Sigmoid colon (tissue), 7 donors: ENCODE results near the gene CHST2. TPM values are rescaled to one million over a fixed set of nuclear protein-coding genes. Genes with fewer than 3 reads are reported as not detected.

Experiments
- DNase-seq: peaks from one replicate; pipeline ENCODE4 v3.0.0-alpha.2; 2019
- H3K27ac ChIP-seq, 4 donors: fragments of 200-600 bp; sonication (generic); one replicate each; pipeline ENCODE4 v1.5.1; 2016 to 2019; ENCODE audit warnings: mild to moderate bottlenecking in 1 of 4
- H3K27me3 ChIP-seq, 3 donors: fragments of 200-600 bp; sonication (generic); one replicate each; pipeline ENCODE4 v1.5.1; 2019; ENCODE audit warnings: mild to moderate bottlenecking in 1 of 3
- H3K36me3 ChIP-seq, 4 donors: fragments of 200-600 bp; sonication (generic); one replicate each; pipeline ENCODE4 v1.5.1; 2016 to 2019
- H3K4me1 ChIP-seq, 4 donors: fragments of 200-600 bp; sonication (generic); one replicate each; pipeline ENCODE4 v1.5.1; 2017 to 2019
- H3K4me3 ChIP-seq, 4 donors: fragments of 200-600 bp; sonication (generic); one replicate each; pipeline ENCODE4 v1.5.1; 2017 to 2019; ENCODE audit warnings: mild to moderate bottlenecking in 2 of 4, moderate library complexity in 1 of 4
- H3K9me3 ChIP-seq, 4 donors: fragments of 200-600 bp in 3 of 4; sonication (generic) in 3 of 4; one replicate each; pipeline versions ENCODE4 v1.5.1 to v1.6.1; 2013 to 2019
- EP300 ChIP-seq, 4 donors: sonication (generic); formaldehyde crosslinking; IDR thresholded peaks; one replicate each; pipeline ENCODE4 v1.6.1; 2017; ENCODE audit warnings: antibody characterized with exemption in 4 of 4
- POLR2A ChIP-seq, 2 donors: fragments of 450-650 bp; IDR thresholded peaks; one replicate each; pipeline ENCODE4 v1.6.1; 2016; ENCODE audit warnings: antibody characterized with exemption in 2 of 2, mild to moderate bottlenecking in 2 of 2, moderate library complexity in 2 of 2
- POLR2AphosphoS5 ChIP-seq, 4 donors: sonication (generic); formaldehyde crosslinking; IDR thresholded peaks; one replicate each; pipeline ENCODE4 v1.6.1; 2017; ENCODE audit warnings: antibody characterized with exemption in 4 of 4
- WGBS, 2 donors: extraction: QIAGEN DNeasy Blood & Tissue Kit; methylation state at CpG; one replicate each; pipeline ENCODE4 v1.1.7; 2013; 5-methylcytosine and 5-hydroxymethylcytosine counted together
- intact Hi-C: fragments of 100-400 bp; cut with DNase I; formaldehyde crosslinking; loops from one replicate; pipeline ENCODE4 v1.15.1; 2023
- polyA plus RNA-seq, 3 donors: library from polyadenylated mRNA; stranded (reverse); fragments of 200-250 nt; gene quantifications; one replicate each; pipeline ENCODE4 v1.2.3, GENCODE V29; 2013
- total RNA-seq, 4 donors: library from RNA; depleted of rRNA; stranded (reverse); fragments of >200 nt; gene quantifications; one replicate each; pipeline ENCODE4 v1.1.0, GENCODE V29; 2016
- TF ChIP-seq, protein P1 (sequence below), 4 experiments: fragments of 450-650 bp in 3 of 4; fragments of 200-600 bp in 1 of 4; IDR thresholded peaks; one replicate each; pipeline ENCODE4 v1.5.1; 2016 to 2019; ENCODE audit warnings: antibody characterized with exemption in 4 of 4, mild to moderate bottlenecking in 3 of 4, moderate library complexity in 2 of 4
- donor health status: healthy with polysubstance abuse.
- donor health status: Bipolar disorder and iron deficiency.
- donor health status: healthy.

Gene CHST2
- total and polyA plus RNA-seq, 7 donors: 0.60 to 4.5 (median 3.1) TPM

DNA sequence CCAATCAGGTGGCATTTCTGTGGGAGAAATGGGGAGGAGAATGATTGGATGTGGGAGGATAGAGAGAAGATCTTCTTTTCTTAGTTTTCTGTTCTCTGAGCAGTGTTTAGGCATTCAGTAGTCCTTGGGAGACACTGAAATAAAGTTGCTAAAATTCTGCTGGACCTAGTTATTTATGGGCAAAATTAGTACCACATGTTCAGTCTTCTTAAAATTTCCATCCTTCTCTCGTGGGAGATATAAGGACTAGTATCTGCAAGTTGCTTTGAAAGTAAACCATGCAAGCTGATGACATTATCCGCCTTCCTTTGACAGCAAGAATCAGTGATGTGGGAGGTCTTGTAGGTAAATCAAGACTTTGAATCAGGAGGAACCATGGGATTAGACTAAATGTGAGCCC, 19.9 kb upstream of the CHST2 start:
- Histone ChIP-seq H3K9me3 (peaks cover 0 to 3% (median under 1%) of the 10 kb centered on the region in 4 donors), H3K27me3 (no peaks in the 10 kb centered on the region), H3K4me3 (no peak overlapping the region), H3K4me1 (no peaks in the 10 kb centered on the region), H3K27ac (no peak overlapping the region), H3K36me3 (no peaks in the 10 kb centered on the region)
- intact Hi-C loops: no loop called here
- no peak for DNase-seq
- no peak for TF ChIP-seq EP300 (IDR thresholded peaks at IDR 0.05)
- no peak for TF ChIP-seq POLR2AphosphoS5 (IDR thresholded peaks at IDR 0.05)
- no peak for TF ChIP-seq POLR2A (IDR thresholded peaks at IDR 0.05)
- TF ChIP-seq, protein P1, sequence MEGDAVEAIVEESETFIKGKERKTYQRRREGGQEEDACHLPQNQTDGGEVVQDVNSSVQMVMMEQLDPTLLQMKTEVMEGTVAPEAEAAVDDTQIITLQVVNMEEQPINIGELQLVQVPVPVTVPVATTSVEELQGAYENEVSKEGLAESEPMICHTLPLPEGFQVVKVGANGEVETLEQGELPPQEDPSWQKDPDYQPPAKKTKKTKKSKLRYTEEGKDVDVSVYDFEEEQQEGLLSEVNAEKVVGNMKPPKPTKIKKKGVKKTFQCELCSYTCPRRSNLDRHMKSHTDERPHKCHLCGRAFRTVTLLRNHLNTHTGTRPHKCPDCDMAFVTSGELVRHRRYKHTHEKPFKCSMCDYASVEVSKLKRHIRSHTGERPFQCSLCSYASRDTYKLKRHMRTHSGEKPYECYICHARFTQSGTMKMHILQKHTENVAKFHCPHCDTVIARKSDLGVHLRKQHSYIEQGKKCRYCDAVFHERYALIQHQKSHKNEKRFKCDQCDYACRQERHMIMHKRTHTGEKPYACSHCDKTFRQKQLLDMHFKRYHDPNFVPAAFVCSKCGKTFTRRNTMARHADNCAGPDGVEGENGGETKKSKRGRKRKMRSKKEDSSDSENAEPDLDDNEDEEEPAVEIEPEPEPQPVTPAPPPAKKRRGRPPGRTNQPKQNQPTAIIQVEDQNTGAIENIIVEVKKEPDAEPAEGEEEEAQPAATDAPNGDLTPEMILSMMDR (IDR thresholded peaks at IDR 0.05): no peak
- WGBS, 2 donors: 84 to 86% methylated on average over 2 of the region's 2 CpGs

- peaks cover 0 to 11% (median 4%) of the 10 kb centered on the region in 4 donors for H3K9me3 ChIP-seq
- DNase-seq: no peak
- intact Hi-C loops: no loop called here
- no peaks in the 10 kb centered on the region for H3K4me1 ChIP-seq
- H3K27ac ChIP-seq: no peak overlapping the region
- WGBS, 2 donors: 89 to 90% methylated on average over 6 of the region's 6 CpGs
- TF ChIP-seq POLR2AphosphoS5 (IDR thresholded peaks at IDR 0.05) (no peak), EP300 (IDR thresholded peaks at IDR 0.05) (no peak), POLR2A (IDR thresholded peaks at IDR 0.05) (no peak)
- TF ChIP-seq, protein P1 (IDR thresholded peaks at IDR 0.05): no peak
- H3K27me3 ChIP-seq: no peaks in the 10 kb centered on the region
- no peaks in the 10 kb centered on the region for H3K36me3 ChIP-seq
- H3K4me3 ChIP-seq: no peak overlapping the region
These were observed 19.1 kb upstream of the CHST2 start for GRCh38 chr3:143100451-143100850.

GRCh38 chr3:143101792-143102381, 17.7 kb upstream of the CHST2 start:
- no peak for DNase-seq
- Histone ChIP-seq H3K4me3 (no peak overlapping the region), H3K36me3 (no peaks in the 10 kb centered on the region), H3K27me3 (no peaks in the 10 kb centered on the region), H3K27ac (no peak overlapping the region), H3K9me3 (peaks cover 0 to 14% (median 6%) of the 10 kb centered on the region in 4 donors), H3K4me1 (no peaks in the 10 kb centered on the region)
- WGBS, 2 donors: 88 to 89% methylated on average over 7 of the region's 7 CpGs
- intact Hi-C loops: no loop called here
- TF ChIP-seq POLR2AphosphoS5 (IDR thresholded peaks at IDR 0.05) (no peak), POLR2A (IDR thresholded peaks at IDR 0.05) (no peak), EP300 (IDR thresholded peaks at IDR 0.05) (no peak)
- TF ChIP-seq, protein P1 (IDR thresholded peaks at IDR 0.05): no peak

DNA sequence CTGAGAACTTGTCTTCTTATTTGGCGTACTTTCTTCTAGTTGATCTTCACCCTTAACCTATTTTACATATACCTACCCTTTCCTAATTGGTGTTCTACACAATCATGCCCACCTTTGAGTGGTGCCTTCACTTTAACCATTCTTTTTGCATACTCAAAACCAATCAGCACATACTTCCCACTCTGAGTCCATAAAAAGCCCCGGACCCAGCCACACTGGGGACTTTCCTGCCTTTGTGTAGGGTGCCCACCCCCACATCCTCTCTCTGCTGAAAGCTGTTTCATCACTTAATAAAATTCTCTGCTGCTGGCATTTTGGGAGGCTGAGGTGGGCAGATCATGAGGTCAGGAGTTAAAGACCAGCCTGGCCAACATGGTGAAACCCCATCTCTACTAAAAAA, 15.9 kb upstream of the CHST2 start:
- TF ChIP-seq POLR2A (IDR thresholded peaks at IDR 0.05): no peak
- TF ChIP-seq, protein P1 (IDR thresholded peaks at IDR 0.05): no peak
- no peak for TF ChIP-seq EP300 (IDR thresholded peaks at IDR 0.05)
- TF ChIP-seq POLR2AphosphoS5 (IDR thresholded peaks at IDR 0.05): no peak
- no peaks in the 10 kb centered on the region for H3K27me3 ChIP-seq
- 80 to 85% methylated on average over 2 of the region's 2 CpGs for WGBS, 2 donors
- H3K9me3 ChIP-seq: peaks cover 0 to 14% (median 6%) of the 10 kb centered on the region in 4 donors
- intact Hi-C loops: no loop called here
- no peaks in the 10 kb centered on the region for H3K4me1 ChIP-seq
- H3K4me3 ChIP-seq: no peak overlapping the region
- H3K27ac ChIP-seq: no peak overlapping the region
- no peak for DNase-seq
- H3K36me3 ChIP-seq: no peaks in the 10 kb centered on the region

- H3K4me3 ChIP-seq: no peak overlapping the region
- H3K27ac ChIP-seq: no peak overlapping the region
- H3K36me3 ChIP-seq: no peaks in the 10 kb centered on the region
- peaks cover 0 to 14% (median 6%) of the 10 kb centered on the region in 4 donors for H3K9me3 ChIP-seq
- no peak for TF ChIP-seq POLR2AphosphoS5 (IDR thresholded peaks at IDR 0.05)
- DNase-seq: no peak
- H3K4me1 ChIP-seq: no peaks in the 10 kb centered on the region
- 82 to 94% methylated on average over 5 of the region's 5 CpGs for WGBS, 2 donors
- H3K27me3 ChIP-seq: no peaks in the 10 kb centered on the region
- intact Hi-C loops: no loop called here
These were observed 14.4 kb upstream of the CHST2 start for GRCh38 chr3:143105170-143105569.
